SU-DHL-6 (cell line): Measurements from ENCODE around the gene SMYD2.

ENCODE experiments used
- H2AFZ ChIP-seq: fragments of 200-600 bp; sonication (generic); 2 replicates; pipeline ENCODE4 v1.6.1; 2014; ENCODE audit warnings: low read depth, mild to moderate bottlenecking, moderate library complexity, mixed read lengths, antibody characterized with exemption, low read length; ENCODE audit not compliant: severe bottlenecking
- H3F3A ChIP-seq: fragments of 200-600 bp; shearing (Covaris generic); 2 replicates; pipeline ENCODE4 v1.6.0; 2016; ENCODE audit warnings: antibody characterized with exemption, mild to moderate bottlenecking; ENCODE audit not compliant: insufficient read depth
- H3K27ac ChIP-seq: fragments of 200-600 bp; sonication (generic); 2 replicates; pipeline ENCODE4 v1.5.1; 2016; ENCODE audit warnings: low read depth, mild to moderate bottlenecking, low read length, moderate library complexity, mixed read lengths
- H3K27me3 ChIP-seq: fragments of 200-600 bp; sonication (generic), shearing (Covaris generic); 2 replicates; pipeline ENCODE4 v1.6.0; 2014; ENCODE audit warnings: mild to moderate bottlenecking, low read length
- H3K36me3 ChIP-seq: fragments of 200-600 bp; sonication (generic); 2 replicates; pipeline ENCODE4 v1.6.1; 2014; ENCODE audit warnings: mild to moderate bottlenecking, low read length, mixed read lengths
- H3K4me2 ChIP-seq: fragments of 300-600, 200-600 bp; shearing (Covaris generic), sonication (generic); 2 replicates; pipeline ENCODE4 v1.6.0; 2014; ENCODE audit warnings: low read length, low read depth, mild to moderate bottlenecking; ENCODE audit not compliant: poor library complexity, severe bottlenecking
- H3K4me3 ChIP-seq: fragments of 200-600 bp; sonication (generic); 2 replicates; pipeline ENCODE4 v1.5.1; 2014; ENCODE audit warnings: antibody characterized with exemption, low read length, mild to moderate bottlenecking, mixed read lengths; ENCODE audit not compliant: insufficient read depth, poor library complexity, severe bottlenecking
- H3K79me2 ChIP-seq: fragments of 200-600 bp; sonication (generic); 2 replicates; pipeline ENCODE4 v1.6.1; 2014; ENCODE audit warnings: mild to moderate bottlenecking, low read length, moderate library complexity; ENCODE audit not compliant: insufficient read depth
- H3K9ac ChIP-seq: fragments of 200-600 bp; sonication (generic); 2 replicates; pipeline ENCODE4 v1.7.0; 2014; ENCODE audit warnings: mild to moderate bottlenecking, low read length
- H3K9me2 ChIP-seq: fragments of 200-600 bp; sonication (generic); replicated peaks from 2 replicates; pipeline ENCODE4 v1.6.1; 2014; ENCODE audit warnings: low read length; ENCODE audit not compliant: insufficient read depth
- H3K9me3 ChIP-seq: fragments of 200-600 bp; sonication (generic); 2 replicates; pipeline ENCODE4 v1.6.1; 2014; ENCODE audit warnings: low read length, mixed read lengths; ENCODE audit not compliant: insufficient read depth
- H4K20me1 ChIP-seq: fragments of 200-600 bp; sonication (generic); 2 replicates; pipeline ENCODE4 v1.6.1; 2014; ENCODE audit warnings: low read depth, mild to moderate bottlenecking, antibody characterized with exemption, low read length, moderate library complexity, mixed read lengths
- EZH2phosphoT487 ChIP-seq: fragments of 200-600 bp; sonication (generic), shearing (Covaris generic); conservative IDR thresholded peaks from 2 replicates; pipeline ENCODE4 v1.6.1; 2018; ENCODE audit warnings: mild to moderate bottlenecking, antibody characterized with exemption, low read length, moderate library complexity, mixed read lengths
- TF ChIP-seq, protein P1 (sequence below): fragments of 200-600 bp; sonication (generic); IDR thresholded peaks from one replicate; pipeline ENCODE4 v1.5.1; 2017; ENCODE audit warnings: antibody characterized with exemption, mild to moderate bottlenecking, low read length, moderate library complexity; ENCODE audit not compliant: insufficient read depth, poor library complexity, severe bottlenecking

SMYD2 gene

DNA sequence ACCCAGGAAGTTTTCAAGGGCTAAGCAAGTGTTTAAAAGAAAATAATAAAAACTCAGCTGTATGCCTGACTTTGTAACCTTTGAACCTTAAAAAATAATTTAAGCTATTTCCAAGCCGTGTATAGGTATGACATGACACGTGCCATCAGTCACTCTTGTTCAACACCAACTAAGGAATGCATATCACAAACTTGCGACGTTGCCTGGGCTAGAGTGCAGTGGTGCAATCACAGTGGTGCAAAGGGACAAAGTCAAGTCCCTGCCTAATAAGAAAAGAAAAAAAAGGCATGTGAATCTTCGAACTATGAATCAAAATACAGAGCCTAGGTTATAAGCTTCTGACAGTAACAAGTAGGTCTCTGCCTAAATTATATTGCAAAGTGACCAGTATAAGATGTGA is 79.2 kb downstream of the SMYD2 start:
- Histone ChIP-seq H3K4me3 (no peak overlapping the region), H3K27ac (no peak overlapping the region), H3K27me3 (no peaks in the 10 kb centered on the region), H3K36me3 (no peaks in the 10 kb centered on the region), H3F3A (no peaks in the 10 kb centered on the region), H3K4me2 (no peak overlapping the region), H4K20me1 (no peaks in the 10 kb centered on the region), H3K9me2 (no peaks in the 10 kb centered on the region), H2AFZ (no peak overlapping the region), H3K9me3 (no peaks in the 10 kb centered on the region), H3K9ac (no peak overlapping the region), H3K79me2 (no peaks in the 10 kb centered on the region)
- TF ChIP-seq EZH2phosphoT487 = no peak
- TF ChIP-seq, protein P1, sequence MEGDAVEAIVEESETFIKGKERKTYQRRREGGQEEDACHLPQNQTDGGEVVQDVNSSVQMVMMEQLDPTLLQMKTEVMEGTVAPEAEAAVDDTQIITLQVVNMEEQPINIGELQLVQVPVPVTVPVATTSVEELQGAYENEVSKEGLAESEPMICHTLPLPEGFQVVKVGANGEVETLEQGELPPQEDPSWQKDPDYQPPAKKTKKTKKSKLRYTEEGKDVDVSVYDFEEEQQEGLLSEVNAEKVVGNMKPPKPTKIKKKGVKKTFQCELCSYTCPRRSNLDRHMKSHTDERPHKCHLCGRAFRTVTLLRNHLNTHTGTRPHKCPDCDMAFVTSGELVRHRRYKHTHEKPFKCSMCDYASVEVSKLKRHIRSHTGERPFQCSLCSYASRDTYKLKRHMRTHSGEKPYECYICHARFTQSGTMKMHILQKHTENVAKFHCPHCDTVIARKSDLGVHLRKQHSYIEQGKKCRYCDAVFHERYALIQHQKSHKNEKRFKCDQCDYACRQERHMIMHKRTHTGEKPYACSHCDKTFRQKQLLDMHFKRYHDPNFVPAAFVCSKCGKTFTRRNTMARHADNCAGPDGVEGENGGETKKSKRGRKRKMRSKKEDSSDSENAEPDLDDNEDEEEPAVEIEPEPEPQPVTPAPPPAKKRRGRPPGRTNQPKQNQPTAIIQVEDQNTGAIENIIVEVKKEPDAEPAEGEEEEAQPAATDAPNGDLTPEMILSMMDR = no peak

DNA sequence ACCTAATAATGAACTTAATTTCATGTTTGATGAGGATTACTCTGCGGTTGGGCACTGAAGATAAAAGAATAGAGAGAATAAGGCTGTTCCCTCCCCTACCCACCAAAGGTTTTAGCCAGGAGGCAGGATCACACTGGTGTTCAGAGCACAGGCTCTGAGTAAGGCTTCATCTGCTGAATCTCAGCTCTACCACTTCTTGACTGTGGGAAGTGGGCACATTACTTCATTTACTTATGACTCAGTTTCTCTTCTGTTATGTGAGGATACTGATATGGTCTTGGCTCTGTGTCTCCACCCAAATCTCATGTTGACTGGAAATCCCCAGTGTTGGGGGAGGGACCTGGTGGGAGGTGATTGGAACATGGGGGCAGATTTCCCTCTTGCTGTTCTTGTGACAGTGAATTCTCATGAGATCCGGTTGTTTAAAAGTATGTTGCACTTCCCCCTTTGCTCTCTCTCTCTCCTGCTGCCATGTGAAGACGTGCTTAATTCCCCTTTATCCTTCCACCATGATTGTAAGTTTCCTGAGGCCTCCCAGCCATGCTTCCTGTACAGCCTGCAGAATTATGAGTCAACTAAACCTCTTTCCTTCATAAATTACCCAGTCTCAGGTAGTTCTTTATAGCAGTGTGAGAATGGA is 79.7 kb downstream of the SMYD2 start:
- Histone ChIP-seq H3K27ac (no peak overlapping the region), H4K20me1 (no peaks in the 10 kb centered on the region), H3K9ac (no peak overlapping the region), H2AFZ (no peak overlapping the region), H3F3A (no peaks in the 10 kb centered on the region), H3K9me3 (no peaks in the 10 kb centered on the region), H3K27me3 (no peaks in the 10 kb centered on the region), H3K9me2 (no peaks in the 10 kb centered on the region), H3K79me2 (no peaks in the 10 kb centered on the region), H3K4me3 (no peak overlapping the region), H3K36me3 (no peaks in the 10 kb centered on the region), H3K4me2 (no peak overlapping the region)
- TF ChIP-seq EZH2phosphoT487 = no peak
- TF ChIP-seq, protein P1 = no peak

DNA sequence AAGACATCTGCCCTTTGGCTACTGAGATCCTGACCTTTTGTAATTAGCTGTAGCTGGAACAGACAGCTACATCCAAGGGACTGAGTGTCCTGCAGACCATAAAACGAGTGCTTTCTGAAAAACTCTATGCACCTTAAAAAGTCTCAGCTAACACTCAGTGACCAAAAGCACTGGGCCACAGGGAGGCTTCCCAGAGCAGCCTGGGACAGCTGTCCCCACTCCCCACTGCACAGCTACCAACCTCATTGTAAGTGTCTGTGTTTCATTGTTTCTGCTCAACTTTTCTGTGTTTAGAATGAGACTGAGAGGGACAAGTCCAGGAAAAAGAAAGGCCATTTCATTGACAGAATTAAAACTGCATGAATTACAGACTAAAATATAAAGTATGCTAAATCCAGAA is 80.7 kb downstream of the SMYD2 start:
- Histone ChIP-seq H3K9me2 (no peaks in the 10 kb centered on the region), H3K9ac (no peak overlapping the region), H3K79me2 (no peaks in the 10 kb centered on the region), H3K27ac (no peak overlapping the region), H2AFZ (no peak overlapping the region), H3F3A (no peaks in the 10 kb centered on the region), H3K36me3 (no peaks in the 10 kb centered on the region), H3K9me3 (no peaks in the 10 kb centered on the region), H3K4me2 (no peak overlapping the region), H3K27me3 (no peaks in the 10 kb centered on the region), H4K20me1 (no peaks in the 10 kb centered on the region), H3K4me3 (no peak overlapping the region)
- TF ChIP-seq, protein P1 = no peak
- no peak for TF ChIP-seq EZH2phosphoT487
